CD4-positive, alpha-beta T cell treated with Interleukin-15 for 4 hours (primary cell): ENCODE measurements around the gene NAGLU.
"Not testable (repeated sequence)": the region's sequence is repeated elsewhere in the genome, so short reads cannot be mapped to it uniquely, and the experiment has no call there.

Experiments
- DNase-seq: peaks from one replicate; pipeline ENCODE4 v3.0.0-alpha.2; 2020; ENCODE audit warnings: low spot score

NAGLU gene

DNA sequence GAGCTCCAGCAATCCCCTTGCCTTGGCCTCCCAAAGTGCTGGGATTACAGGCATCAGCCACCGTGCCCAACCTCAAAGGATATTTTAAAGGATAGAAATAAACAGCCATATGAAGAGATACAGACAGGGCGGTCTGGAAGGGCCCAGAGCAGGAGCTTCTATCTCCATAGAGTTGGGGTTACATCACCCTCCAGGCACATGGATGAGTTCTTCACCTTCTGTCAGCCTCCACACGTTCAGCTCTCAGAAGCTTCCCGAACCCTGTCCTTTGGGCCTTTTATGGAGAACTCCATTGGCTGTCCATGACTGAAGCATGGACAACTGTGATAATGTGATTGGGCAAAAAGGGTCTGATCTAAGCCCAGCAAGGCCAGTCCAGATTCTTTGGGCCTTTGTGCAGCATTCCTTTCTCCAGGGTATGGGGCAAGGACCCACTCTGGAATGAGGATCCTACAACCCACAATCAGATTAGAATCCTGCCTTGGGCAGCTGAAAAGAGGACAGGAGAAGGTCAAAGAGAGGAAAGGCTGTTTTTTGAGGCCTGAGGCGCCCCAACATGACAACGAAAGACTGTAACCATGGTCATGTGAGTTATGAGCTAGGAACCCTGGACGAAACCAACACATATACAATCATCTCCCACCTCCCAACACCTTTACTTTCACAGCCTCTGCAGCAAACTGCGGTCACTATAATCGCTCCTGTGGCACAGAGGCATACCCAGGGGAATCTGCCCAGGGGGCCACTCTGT, 9.9 kb downstream of the NAGLU start:
- not testable (repeated sequence) for DNase-seq

GRCh38 chr17:42547001-42547461, 11.0 kb downstream of the NAGLU start:
- DNase-seq: no peak

- no peak for DNase-seq
Measured at GRCh38 chr17:42547698-42548069, 11.6 kb downstream of the NAGLU start.

DNA sequence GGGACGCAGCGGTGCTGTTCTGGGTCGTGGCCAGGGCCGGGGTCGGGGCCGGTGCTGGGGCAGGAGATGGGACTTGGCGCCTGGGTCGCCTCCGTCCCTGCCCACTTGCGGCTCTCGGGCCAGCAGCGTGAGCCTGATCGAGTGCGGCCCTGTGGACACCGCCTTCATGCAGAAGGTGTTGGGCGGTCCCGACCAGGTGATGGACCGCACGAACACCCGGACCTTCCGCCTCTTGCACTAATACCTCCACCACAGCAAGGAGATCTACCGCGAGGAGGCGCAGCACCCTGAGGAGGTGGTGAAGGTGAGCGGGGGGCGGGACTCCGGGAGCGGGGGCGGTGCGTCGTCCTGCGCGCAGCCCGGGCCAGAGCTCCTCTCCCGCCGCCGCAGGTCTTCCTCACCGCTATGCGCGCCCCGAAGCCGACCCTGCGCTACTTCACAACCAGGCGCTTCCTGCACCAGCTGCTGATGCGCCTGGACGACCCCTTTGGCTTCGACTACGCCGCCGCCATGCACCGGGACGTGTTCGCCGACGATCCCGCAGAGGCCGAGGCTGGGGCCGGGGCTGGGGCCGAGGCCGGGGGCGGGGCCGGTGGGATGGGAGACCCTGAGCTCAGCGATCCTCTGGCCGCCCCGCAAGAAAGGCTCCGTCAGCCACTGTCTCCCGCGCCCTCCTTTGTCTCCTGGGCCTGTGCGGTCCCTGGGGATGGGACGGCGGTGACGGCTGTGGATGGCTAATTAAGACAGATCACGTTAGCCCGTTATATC, 12.2 kb downstream of the NAGLU start:
- peak; percentile 76 for DNase-seq

DNA sequence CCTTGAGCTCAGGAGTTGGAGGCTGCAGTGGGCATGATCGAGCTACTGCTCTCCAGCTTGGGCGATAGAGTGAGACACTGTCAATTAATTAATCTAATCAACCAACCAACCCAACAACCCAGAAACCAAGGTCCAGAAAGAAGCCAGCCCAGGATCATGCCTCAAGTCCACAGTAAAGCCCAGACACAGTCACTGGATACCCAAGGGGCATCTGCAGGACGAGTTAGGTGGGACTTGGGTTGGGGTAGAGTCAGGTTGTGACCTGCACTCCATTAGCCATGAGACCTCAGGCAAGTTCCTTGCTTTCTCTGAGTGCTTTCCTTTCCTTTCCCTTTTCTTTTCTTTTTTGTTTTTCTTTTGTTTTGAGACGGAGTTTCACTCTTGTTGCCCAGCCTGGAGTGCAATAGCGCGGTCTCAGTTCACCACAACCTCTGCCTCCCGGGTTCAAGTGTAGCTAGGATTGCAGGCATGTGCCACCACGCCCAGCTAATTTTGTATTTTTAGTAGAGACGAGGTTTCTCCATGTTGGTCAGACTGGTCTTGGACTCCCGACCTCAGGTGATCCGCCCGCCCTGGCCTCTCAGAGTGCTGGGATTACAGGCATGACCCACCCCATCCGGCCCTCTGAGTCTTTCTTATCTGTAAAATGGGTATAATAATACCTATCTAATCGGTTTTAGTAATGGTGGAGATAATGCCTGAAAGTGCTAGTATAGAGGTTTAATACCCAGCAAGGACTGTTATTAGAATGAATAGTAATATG, 13.1 kb downstream of the NAGLU start:
- no peak for DNase-seq

DNA sequence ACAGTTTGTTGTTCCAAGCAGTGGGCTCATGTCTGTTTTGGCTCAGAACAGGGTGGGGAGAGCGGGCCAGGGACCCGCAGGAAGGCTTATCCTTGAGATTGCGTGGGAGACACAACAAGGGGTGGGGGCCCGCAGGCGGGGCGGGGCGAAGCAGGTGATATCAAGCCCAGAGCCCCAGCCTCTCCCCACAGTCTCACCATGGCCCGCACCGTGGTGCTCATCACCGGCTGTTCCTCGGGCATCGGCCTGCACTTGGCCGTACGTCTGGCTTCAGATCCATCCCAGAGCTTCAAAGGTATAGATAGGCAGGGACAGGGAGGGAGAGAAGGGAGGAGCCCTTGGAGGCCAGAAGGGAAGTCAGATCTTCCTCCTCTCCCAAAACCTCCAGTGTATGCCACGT, 16.7 kb downstream of the NAGLU start, which contains the start of gene HSD17B1:
Gene HSD17B1, plus strand, starts transcription at position 188 of the 400 bp plus-strand sequence. Its CDS starts 11 bp downstream, at position 199.
- not testable (repeated sequence) for DNase-seq

DNA sequence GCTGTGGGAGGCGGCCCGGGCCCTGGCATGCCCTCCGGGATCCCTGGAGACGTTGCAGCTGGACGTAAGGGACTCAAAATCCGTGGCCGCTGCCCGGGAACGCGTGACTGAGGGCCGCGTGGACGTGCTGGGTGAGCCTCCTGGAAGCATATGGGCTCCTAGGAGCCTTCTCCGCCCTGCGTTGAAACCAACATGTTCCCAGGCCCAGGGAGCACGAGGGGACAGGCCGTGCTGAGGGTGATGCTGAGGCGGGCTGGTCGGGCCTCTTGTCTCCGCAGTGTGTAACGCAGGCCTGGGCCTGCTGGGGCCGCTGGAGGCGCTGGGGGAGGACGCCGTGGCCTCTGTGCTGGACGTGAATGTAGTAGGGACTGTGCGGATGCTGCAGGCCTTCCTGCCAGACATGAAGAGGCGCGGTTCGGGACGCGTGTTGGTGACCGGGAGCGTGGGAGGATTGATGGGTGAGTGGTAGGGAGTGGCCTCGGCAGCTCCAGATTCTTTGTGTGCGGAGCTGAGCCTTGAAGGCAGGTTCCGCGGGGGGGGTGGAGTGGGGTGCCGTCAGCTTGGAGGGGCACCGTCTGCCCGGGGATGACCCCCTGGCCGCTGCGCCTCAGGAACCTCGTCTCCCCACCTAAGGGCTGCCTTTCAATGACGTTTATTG, 17.2 kb downstream of the NAGLU start:
- DNase-seq: no peak

- no peak for DNase-seq
Measured at GRCh38 chr17:42553866-42554249, 17.8 kb downstream of the NAGLU start.

DNA sequence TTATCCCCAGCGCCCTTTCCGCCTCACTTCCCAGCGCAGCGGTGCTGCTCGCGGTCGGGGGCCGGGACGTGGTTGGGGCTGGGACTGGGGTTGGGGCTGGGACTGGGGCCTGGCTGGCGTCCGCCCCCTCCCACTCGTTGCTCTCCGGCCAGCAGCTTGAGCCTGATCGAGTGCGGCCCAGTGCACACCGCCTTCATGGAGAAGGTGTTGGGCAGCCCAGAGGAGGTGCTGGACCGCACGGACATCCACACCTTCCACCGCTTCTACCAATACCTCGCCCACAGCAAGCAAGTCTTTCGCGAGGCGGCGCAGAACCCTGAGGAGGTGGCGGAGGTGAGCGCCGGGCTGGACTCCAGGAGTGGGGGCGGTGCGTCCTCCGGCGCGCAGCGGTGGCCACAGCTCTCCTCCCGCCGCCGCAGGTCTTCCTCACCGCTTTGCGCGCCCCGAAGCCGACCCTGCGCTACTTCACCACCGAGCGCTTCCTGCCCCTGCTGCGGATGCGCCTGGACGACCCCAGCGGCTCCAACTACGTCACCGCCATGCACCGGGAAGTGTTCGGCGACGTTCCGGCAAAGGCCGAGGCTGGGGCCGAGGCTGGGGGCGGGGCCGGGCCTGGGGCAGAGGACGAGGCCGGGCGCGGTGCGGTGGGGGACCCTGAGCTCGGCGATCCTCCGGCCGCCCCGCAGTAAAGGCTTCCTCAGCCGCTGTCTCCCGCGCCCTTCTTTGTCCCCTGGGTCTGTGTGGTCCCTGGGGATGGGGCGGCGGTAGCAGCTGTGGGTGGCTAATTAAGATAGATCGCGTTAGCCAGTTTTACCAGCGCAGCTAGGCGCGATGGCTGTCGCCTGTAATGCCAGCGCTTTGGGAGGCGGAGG, 18.4 kb downstream of the NAGLU start:
- peak; percentile 75 for DNase-seq

GRCh38 chr17:42555122-42555622, 19.1 kb downstream of the NAGLU start:
- no peak for DNase-seq

DNA sequence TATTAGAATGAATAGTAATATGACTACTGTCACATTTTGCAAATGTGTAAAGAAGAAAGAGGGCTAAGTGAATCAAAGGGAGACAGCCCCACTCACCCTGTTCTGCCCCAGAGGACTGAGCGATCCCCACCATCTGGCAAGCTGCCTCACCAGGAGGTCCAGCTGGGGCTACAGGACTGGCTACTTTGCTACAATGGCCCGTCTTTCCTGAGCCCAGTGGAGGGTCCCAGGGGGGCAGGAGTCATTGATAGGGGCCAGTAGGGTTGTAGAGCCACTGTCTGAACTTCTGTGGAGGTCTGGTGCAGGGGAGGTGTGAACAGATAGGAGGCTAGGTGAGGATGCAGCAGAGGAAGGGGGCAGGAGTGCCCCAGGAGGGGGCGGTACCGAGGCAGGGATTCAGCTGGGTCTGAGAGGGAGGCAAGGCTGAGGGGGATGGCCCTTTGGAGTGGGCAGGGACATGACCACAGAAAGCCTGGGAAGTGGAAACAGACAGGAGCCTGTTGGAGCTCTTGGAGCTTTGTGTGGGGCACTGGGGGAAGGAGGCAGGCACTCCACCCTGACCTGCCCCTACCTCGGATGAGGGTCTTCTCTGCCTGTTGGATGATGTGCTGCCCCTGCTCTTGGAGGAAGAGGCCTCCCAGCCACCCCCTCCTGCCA, 20.0 kb downstream of the NAGLU start:
- not testable (repeated sequence) for DNase-seq

GRCh38 chr17:42559075-42559474, 23.0 kb downstream of the NAGLU start:
- no peak for DNase-seq

- no peak for DNase-seq
Measured at GRCh38 chr17:42560246-42560645, 24.2 kb downstream of the NAGLU start.

DNA sequence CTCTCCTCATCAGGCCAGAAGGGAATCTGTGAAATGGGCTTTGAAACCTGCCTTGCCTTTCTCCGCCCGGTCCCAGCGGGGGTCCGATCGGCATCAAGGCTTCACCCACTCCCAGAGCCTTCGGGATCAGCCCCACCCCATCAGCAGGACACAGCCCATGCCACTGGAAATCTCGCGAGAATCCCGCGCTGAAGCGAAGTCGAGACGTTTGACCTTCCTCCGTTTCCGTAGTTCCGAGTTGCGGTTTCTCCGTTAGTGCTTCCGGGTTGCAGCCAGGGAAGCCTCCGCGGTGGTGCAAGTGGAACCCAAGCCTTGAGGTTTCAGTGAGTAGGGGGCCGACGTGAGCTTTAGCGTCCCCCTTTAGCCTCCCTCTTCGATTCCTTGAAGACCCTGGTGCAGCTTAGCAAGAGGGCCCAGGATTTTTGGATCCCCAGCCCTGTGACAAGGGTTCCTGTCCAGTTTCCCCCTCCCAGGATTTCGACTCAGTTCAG, 25.9 kb downstream of the NAGLU start, which contains the start of gene COASY:
Gene COASY, plus strand, starts transcription at position 252 of the 491 bp plus-strand sequence. CDS start 475 bp downstream, outside the sequence.
- DNase-seq: peak; percentile 95

- no peak for DNase-seq
Measured at GRCh38 chr17:42562388-42563142, 26.5 kb downstream of the NAGLU start.

- no peak for DNase-seq
Measured at GRCh38 chr17:42563143-42563509, 27.1 kb downstream of the NAGLU start.

- DNase-seq: no peak
Measured at GRCh38 chr17:42563543-42563942, 27.5 kb downstream of the NAGLU start.

DNA sequence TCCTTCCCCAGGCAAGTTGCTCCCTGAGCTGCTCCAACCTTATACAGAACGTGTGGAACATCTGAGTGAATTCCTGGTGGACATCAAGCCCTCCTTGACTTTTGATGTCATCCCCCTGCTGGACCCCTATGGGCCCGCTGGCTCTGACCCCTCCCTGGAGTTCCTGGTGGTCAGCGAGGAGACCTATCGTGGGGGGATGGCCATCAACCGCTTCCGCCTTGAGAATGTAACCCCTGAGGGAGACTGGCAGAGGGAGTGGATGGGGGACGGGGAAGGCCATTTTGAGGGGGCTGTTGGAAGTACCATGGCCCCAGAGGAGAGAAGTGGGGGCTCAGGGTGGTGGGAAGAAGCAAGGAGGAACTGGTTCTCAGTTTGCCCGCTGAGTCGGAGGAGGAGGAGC, 27.9 kb downstream of the NAGLU start:
- no peak for DNase-seq

DNA sequence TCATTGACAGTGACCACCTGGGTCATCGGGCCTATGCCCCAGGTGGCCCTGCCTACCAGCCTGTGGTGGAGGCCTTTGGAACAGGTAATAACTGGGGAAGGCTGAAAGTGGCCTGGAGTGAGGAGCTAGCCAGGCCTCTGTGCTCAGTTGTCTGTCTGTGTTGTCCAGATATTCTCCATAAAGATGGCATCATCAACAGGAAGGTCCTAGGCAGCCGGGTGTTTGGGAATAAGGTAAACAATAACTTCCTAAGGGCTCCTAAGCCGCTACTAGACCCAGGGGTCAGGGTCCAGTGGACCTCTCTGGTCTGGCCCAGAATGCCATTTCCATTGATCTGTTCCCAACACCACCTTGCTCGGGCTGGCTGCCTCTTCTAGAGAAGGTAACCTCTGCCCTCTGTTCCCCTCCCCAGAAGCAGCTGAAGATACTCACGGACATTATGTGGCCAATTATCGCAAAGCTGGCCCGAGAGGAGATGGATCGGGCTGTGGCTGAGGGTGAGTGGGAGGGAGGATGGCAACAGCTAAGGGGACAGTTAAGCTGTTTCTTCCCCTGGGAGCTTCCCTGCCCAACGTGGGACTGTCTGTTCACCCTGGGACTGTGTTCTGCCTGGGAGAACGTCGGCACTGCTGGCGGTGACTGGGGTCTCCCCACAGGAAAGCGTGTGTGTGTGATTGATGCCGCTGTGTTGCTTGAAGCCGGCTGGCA, 28.9 kb downstream of the NAGLU start:
- DNase-seq: no peak
